CD4-positive, CD25-positive, alpha-beta regulatory T cell (primary cell): ENCODE data around the gene FANCD2OS. TPM values are rescaled to one million over a fixed set of nuclear protein-coding genes. Genes with fewer than 3 reads are reported as not detected.
"Not testable (repeated sequence)": the region's sequence is repeated elsewhere in the genome, so short reads cannot be mapped to it uniquely, and the experiment has no call there.

Experiments used
- ATAC-seq, 2 donors: fragments of 150-1000 bp; cut with Tn5 transposase; one replicate each; pipeline ENCODE4 v1.10.0; 2021; ENCODE audit warnings: low read depth in 2 of 2, moderate number of reproducible peaks in 2 of 2, moderate library complexity in 1 of 2
- DNase-seq, 3 donors: peaks; one replicate each; pipeline versions ENCODE4 v3.0.0 to v3.0.0-alpha.2; 2012 to 2022; ENCODE audit warnings: mixed read lengths in 1 of 3
- H3K27ac ChIP-seq: one replicate; pipeline ENCODE4 v1.7.0; 2013; ENCODE audit warnings: mild to moderate bottlenecking, low read length; ENCODE audit not compliant: insufficient read depth, poor library complexity, severe bottlenecking
- H3K27me3 ChIP-seq: one replicate; pipeline ENCODE4 v1.7.0; 2013; ENCODE audit warnings: low read length; ENCODE audit not compliant: control insufficient read depth, insufficient read depth
- H3K36me3 ChIP-seq: one replicate; pipeline ENCODE4 v1.7.0; 2013; ENCODE audit warnings: mild to moderate bottlenecking, low read length, moderate library complexity; ENCODE audit not compliant: control insufficient read depth, insufficient read depth
- H3K4me1 ChIP-seq: 2 replicates; pipeline ENCODE4 v1.7.0; 2013; ENCODE audit warnings: mild to moderate bottlenecking, low read length; ENCODE audit not compliant: insufficient read depth, control insufficient read depth, poor library complexity, severe bottlenecking
- H3K4me3 ChIP-seq: one replicate; pipeline ENCODE4 v1.7.0; 2013; ENCODE audit warnings: low read depth, mild to moderate bottlenecking, low read length, moderate library complexity
- H3K9me3 ChIP-seq, 2 experiments: 1 replicate in 1 of 2; 2 replicates in 1 of 2; pipeline ENCODE4 v1.7.0; 2013; ENCODE audit warnings: low read length in 2 of 2, mild to moderate bottlenecking in 1 of 2, moderate library complexity in 1 of 2; ENCODE audit not compliant: control insufficient read depth in 2 of 2
- H3K27ac Mint-ChIP-seq, 3 donors: one replicate each; pipeline ENCODE4 v1.8.0; 2020 to 2022; ENCODE audit warnings: mild to moderate bottlenecking in 3 of 3, mixed read lengths in 3 of 3, moderate library complexity in 2 of 3
- H3K27me3 Mint-ChIP-seq: one replicate; pipeline ENCODE4 v1.8.0; 2022; ENCODE audit warnings: mild to moderate bottlenecking, mixed read lengths
- H3K36me3 Mint-ChIP-seq: one replicate; pipeline ENCODE4 v1.8.0; 2020; ENCODE audit warnings: mixed read lengths
- H3K4me1 Mint-ChIP-seq, 4 donors: one replicate each; pipeline ENCODE4 v1.8.0; 2020 to 2022; ENCODE audit warnings: mixed read lengths in 4 of 4, mild to moderate bottlenecking in 1 of 4
- H3K4me3 Mint-ChIP-seq, 4 donors: one replicate each; pipeline ENCODE4 v1.8.0; 2020 to 2022; ENCODE audit warnings: mild to moderate bottlenecking in 4 of 4, mixed read lengths in 4 of 4, moderate library complexity in 3 of 4
- H3K9me3 Mint-ChIP-seq, 7 donors: one replicate each; pipeline ENCODE4 v1.8.0; 2020 to 2022; ENCODE audit warnings: mixed read lengths in 7 of 7, mild to moderate bottlenecking in 3 of 7, moderate library complexity in 2 of 7
- polyA plus RNA-seq, 4 donors: library from polyadenylated mRNA; unstranded; fragments of 300-500 nt; fragmentation: Illumina TruSeq; gene quantifications; one replicate each; pipeline ENCODE4 v1.2.3, GENCODE V29; 2021
- total RNA-seq: library from RNA; stranded (reverse); gene quantifications from one replicate; pipeline ENCODE4 v1.2.3, GENCODE V29; 2022

Gene FANCD2OS
- total and polyA plus RNA-seq, 5 donors from 2014 or later = not detected

- ATAC-seq (no peak), DNase-seq (no peak)
- Histone ChIP-seq H3K4me3 (no peak overlapping the region), H3K36me3 (peaks cover 19% of the 10 kb centered on the region), H3K9me3 (no peaks in the 10 kb centered on the region), H3K4me1 (no peaks in the 10 kb centered on the region), H3K27me3 (no peaks in the 10 kb centered on the region), H3K27ac (no peak overlapping the region)
- Mint-ChIP-seq H3K27ac (no peak overlapping the region), H3K27me3 (no peaks in the 10 kb centered on the region), H3K4me1 (no peaks in the 10 kb centered on the region), H3K36me3 (peaks cover 30% of the 10 kb centered on the region), H3K4me3 (no peak overlapping the region), H3K9me3 (no peaks in the 10 kb centered on the region)
Observed at GRCh38 chr3:10093678-10094077, 14.4 kb downstream of the FANCD2OS start.

- not testable (repeated sequence) for H3K27ac ChIP-seq, H3K9me3 Mint-ChIP-seq, H3K4me3 ChIP-seq, H3K27me3 ChIP-seq, H3K27ac Mint-ChIP-seq, ATAC-seq, DNase-seq, H3K4me1 ChIP-seq, H3K4me3 Mint-ChIP-seq, H3K4me1 Mint-ChIP-seq, H3K27me3 Mint-ChIP-seq, H3K9me3 ChIP-seq
- H3K36me3 Mint-ChIP-seq = peaks cover 39% of the 10 kb centered on the region
- peaks cover 22% of the 10 kb centered on the region for H3K36me3 ChIP-seq
Observed at GRCh38 chr3:10091387-10091786, 16.7 kb downstream of the FANCD2OS start.

- not testable (repeated sequence) for H3K9me3 ChIP-seq, H3K9me3 Mint-ChIP-seq, H3K4me3 Mint-ChIP-seq, H3K4me1 ChIP-seq, H3K4me3 ChIP-seq, H3K27me3 ChIP-seq, H3K4me1 Mint-ChIP-seq, H3K27ac ChIP-seq, DNase-seq, H3K27ac Mint-ChIP-seq, ATAC-seq, H3K27me3 Mint-ChIP-seq
- H3K36me3 ChIP-seq = peaks cover 19% of the 10 kb centered on the region
- H3K36me3 Mint-ChIP-seq = peaks cover 39% of the 10 kb centered on the region
Observed at GRCh38 chr3:10090774-10091173, 17.3 kb downstream of the FANCD2OS start.

GRCh38 chr3:10090179-10090578 is 17.9 kb downstream of the FANCD2OS start:
- H3K9me3 ChIP-seq = no peaks in the 10 kb centered on the region
- peaks cover 19% of the 10 kb centered on the region for H3K36me3 ChIP-seq

GRCh38 chr3:10088256-10088655 is 19.8 kb downstream of the FANCD2OS start:
- Histone ChIP-seq H3K27me3 (no peaks in the 10 kb centered on the region), H3K36me3 (peaks cover 17% of the 10 kb centered on the region), H3K9me3 (no peaks in the 10 kb centered on the region), H3K4me3 (no peak overlapping the region), H3K4me1 (no peaks in the 10 kb centered on the region), H3K27ac (no peak overlapping the region)
- Mint-ChIP-seq H3K9me3 (no peaks in the 10 kb centered on the region), H3K27me3 (no peaks in the 10 kb centered on the region), H3K27ac (no peak overlapping the region), H3K4me3 (no peak overlapping the region), H3K36me3 (peaks cover 42% of the 10 kb centered on the region), H3K4me1 (no peaks in the 10 kb centered on the region)
- DNase-seq (no peak), ATAC-seq (no peak)

More at GRCh38 chr3:10090179-10090578, 17.9 kb downstream of the FANCD2OS start:
- Mint-ChIP-seq H3K27ac (no peak overlapping the region), H3K27me3 (no peaks in the 10 kb centered on the region), H3K36me3 (peaks cover 39% of the 10 kb centered on the region), H3K9me3 (no peaks in the 10 kb centered on the region), H3K4me1 (no peaks in the 10 kb centered on the region), H3K4me3 (no peak overlapping the region)
- Histone ChIP-seq H3K4me1 (no peaks in the 10 kb centered on the region), H3K27me3 (no peaks in the 10 kb centered on the region), H3K27ac (no peak overlapping the region), H3K4me3 (no peak overlapping the region)
- no peak for DNase-seq
- ATAC-seq = no peak

GRCh38 chr3:10085738-10086137 is 22.3 kb downstream of the FANCD2OS start:
- no peak for ATAC-seq
- DNase-seq = no peak
- Mint-ChIP-seq H3K36me3 (peaks cover 42% of the 10 kb centered on the region), H3K4me3 (no peak overlapping the region), H3K27me3 (no peaks in the 10 kb centered on the region), H3K27ac (no peak overlapping the region), H3K4me1 (no peaks in the 10 kb centered on the region), H3K9me3 (no peaks in the 10 kb centered on the region)
- Histone ChIP-seq H3K27me3 (no peaks in the 10 kb centered on the region), H3K4me3 (no peak overlapping the region), H3K36me3 (peaks cover 28% of the 10 kb centered on the region), H3K4me1 (no peaks in the 10 kb centered on the region), H3K27ac (no peak overlapping the region), H3K9me3 (no peaks in the 10 kb centered on the region)

GRCh38 chr3:10081871-10082270 is 26.2 kb downstream of the FANCD2OS start:
- DNase-seq = no peak
- no peaks in the 10 kb centered on the region for H3K27me3 Mint-ChIP-seq
- Histone ChIP-seq H3K27ac (no peak overlapping the region), H3K36me3 (peaks cover 20% of the 10 kb centered on the region), H3K9me3 (no peaks in the 10 kb centered on the region), H3K27me3 (no peaks in the 10 kb centered on the region), H3K4me3 (no peak overlapping the region), H3K4me1 (no peaks in the 10 kb centered on the region)
- no peak overlapping the region for H3K4me3 Mint-ChIP-seq
- H3K27ac Mint-ChIP-seq = peak overlapping the region in 1 of 3 donors; percentile 77
- no peak for ATAC-seq
- no peaks in the 10 kb centered on the region for H3K4me1 Mint-ChIP-seq
- H3K36me3 Mint-ChIP-seq = peaks cover 25% of the 10 kb centered on the region
- H3K9me3 Mint-ChIP-seq = no peaks in the 10 kb centered on the region

- H3K9me3 Mint-ChIP-seq = no peaks in the 10 kb centered on the region
- no peak for DNase-seq
- no peak for ATAC-seq
- Histone ChIP-seq H3K27me3 (no peaks in the 10 kb centered on the region), H3K4me1 (no peaks in the 10 kb centered on the region), H3K36me3 (peaks cover 4% of the 10 kb centered on the region), H3K9me3 (no peaks in the 10 kb centered on the region), H3K27ac (no peak overlapping the region), H3K4me3 (no peak overlapping the region)
- peaks cover 9% of the 10 kb centered on the region for H3K36me3 Mint-ChIP-seq
- H3K4me3 Mint-ChIP-seq = no peak overlapping the region
- H3K27me3 Mint-ChIP-seq = no peaks in the 10 kb centered on the region
- no peaks in the 10 kb centered on the region for H3K4me1 Mint-ChIP-seq
- no peak overlapping the region for H3K27ac Mint-ChIP-seq
Observed at GRCh38 chr3:10074666-10075065, 33.4 kb downstream of the FANCD2OS start.
